Panc1 (cell line): ENCODE results near the gene FAM13A. TPM values are rescaled to one million over a fixed set of nuclear protein-coding genes. Genes with fewer than 3 reads are reported as not detected.

Experiments used
- ATAC-seq: fragments of 200-7000 bp; cut with Tn5 transposase; 2 replicates; pipeline ENCODE4 v1.9.1; 2020; ENCODE audit warnings: mild to moderate bottlenecking, moderate library complexity
- BruUV-seq: library from RNA; stranded (reverse); fragments of 400-500 nt; replicated peaks from 2 replicates; lab custom pipeline; 2021; lab: Mats Ljungman, UMichigan
- CTCF ChIA-PET: fragments of 300-600 bp; sonication (Branson Sonifier 250); formaldehyde crosslinking; loops from one replicate; lab custom pipeline; 2022; ENCODE audit warnings: antibody characterized with exemption; lab: Charles Lee
- POLR2A ChIA-PET: fragments of 300-600 bp; sonication (Branson Sonifier 250); formaldehyde crosslinking; loops from one replicate; lab custom pipeline; 2022; ENCODE audit warnings: antibody characterized with exemption; lab: Charles Lee
- DNase-seq: peaks from one replicate; pipeline ENCODE4 v3.0.0-alpha.2; 2010; ENCODE audit warnings: low read depth, low spot score
- H3K27ac ChIP-seq: 2 replicates; pipeline ENCODE4 v1.5.1; 2011; ENCODE audit warnings: mild to moderate bottlenecking, low read length, inconsistent platforms
- H3K27me3 ChIP-seq: fragments of 200-500 bp; sonication (Bioruptor generic); 2 replicates; pipeline ENCODE4 v1.6.0; 2014; ENCODE audit warnings: low read length, inconsistent platforms; ENCODE audit not compliant: control insufficient read depth, insufficient read depth
- H3K36me3 ChIP-seq: fragments of 200-500 bp; sonication (Bioruptor generic); 2 replicates; pipeline ENCODE4 v1.5.1; 2014; ENCODE audit warnings: inconsistent platforms, mild to moderate bottlenecking, low read length, moderate library complexity; ENCODE audit not compliant: control insufficient read depth, insufficient read depth
- H3K4me1 ChIP-seq: 2 replicates; pipeline ENCODE4 v1.5.1; 2011; ENCODE audit warnings: inconsistent platforms, mild to moderate bottlenecking, low read length, moderate library complexity; ENCODE audit not compliant: control insufficient read depth, insufficient read depth
- H3K4me3 ChIP-seq, 2 experiments: 2 replicates each; pipeline ENCODE4 v1.5.1; 2011 to 2012; ENCODE audit warnings: low read depth in 2 of 2, low read length in 2 of 2, mild to moderate bottlenecking in 2 of 2, inconsistent platforms in 1 of 2, moderate library complexity in 1 of 2
- H3K9me3 ChIP-seq: fragments of 200-500 bp; sonication (Bioruptor generic); 2 replicates; pipeline ENCODE4 v1.5.1; 2014; ENCODE audit warnings: low read depth, mild to moderate bottlenecking, inconsistent platforms, low read length, moderate library complexity; ENCODE audit not compliant: control insufficient read depth, insufficient read depth
- CTCF ChIP-seq: fragments of 450-650 bp; IDR thresholded peaks from 2 replicates; pipeline ENCODE4 v1.5.1; 2017; ENCODE audit warnings: mild to moderate bottlenecking
- POLR2AphosphoS5 ChIP-seq: IDR thresholded peaks from 2 replicates; pipeline ENCODE4 v1.6.1; 2012; ENCODE audit warnings: mild to moderate bottlenecking, low read depth, low read length, moderate library complexity
- SIN3A ChIP-seq: IDR thresholded peaks from 2 replicates; pipeline ENCODE4 v1.6.1; 2012; ENCODE audit warnings: low read depth, mild to moderate bottlenecking, low read length, moderate library complexity, borderline replicate concordance; ENCODE audit not compliant: insufficient read depth
- TCF7L2 ChIP-seq: IDR thresholded peaks from 2 replicates; pipeline ENCODE4 v1.6.1; 2011; ENCODE audit warnings: mild to moderate bottlenecking, low read depth, low read length, inconsistent platforms
- in situ Hi-C: cut with HindIII; loops from 2 replicates; pipeline ENCODE4 v1.10.0; 2016; ENCODE audit warnings: low sequenced_read_pairs, low pct_unique_long_range_greater_than_20kb
- intact Hi-C: fragments of 100-400 bp; cut with micrococcal nuclease; formaldehyde crosslinking; loops from one replicate; pipeline ENCODE4 v1.10.0; 2022; ENCODE audit not compliant: unreplicated experiment
- total RNA-seq: library from RNA; stranded (reverse); gene quantifications from one replicate; pipeline ENCODE4 v1.2.1, GENCODE V29; 2021; ENCODE audit not compliant: unreplicated experiment
- TF ChIP-seq, protein P1 (sequence below), 2 experiments: IDR thresholded peaks; 2 replicates each; pipeline ENCODE4 v1.6.1; 2011 to 2012; ENCODE audit warnings: low read depth in 2 of 2, control low read depth in 1 of 2, low read length in 1 of 2, mild to moderate bottlenecking in 1 of 2, moderate library complexity in 1 of 2; ENCODE audit not compliant: insufficient read depth in 1 of 2

Gene FAM13A
- total RNA-seq, 1 experiment from 2014 or later: 5.8 TPM

GRCh38 chr4:88757067-88757466 is 299.9 kb downstream of the FAM13A start:
- ChIA-PET POLR2A (no interaction called here), CTCF (no interaction called here)
- Histone ChIP-seq H3K36me3 (no peaks in the 10 kb centered on the region), H3K4me1 (no peaks in the 10 kb centered on the region), H3K27ac (no peak overlapping the region), H3K9me3 (no peaks in the 10 kb centered on the region), H3K4me3 (no peak overlapping the region), H3K27me3 (no peaks in the 10 kb centered on the region)
- DNase-seq: no peak
- in situ Hi-C loops: no loop called here
- ATAC-seq: no peak
- no peak for TF ChIP-seq SIN3A
- TF ChIP-seq, protein P1, sequence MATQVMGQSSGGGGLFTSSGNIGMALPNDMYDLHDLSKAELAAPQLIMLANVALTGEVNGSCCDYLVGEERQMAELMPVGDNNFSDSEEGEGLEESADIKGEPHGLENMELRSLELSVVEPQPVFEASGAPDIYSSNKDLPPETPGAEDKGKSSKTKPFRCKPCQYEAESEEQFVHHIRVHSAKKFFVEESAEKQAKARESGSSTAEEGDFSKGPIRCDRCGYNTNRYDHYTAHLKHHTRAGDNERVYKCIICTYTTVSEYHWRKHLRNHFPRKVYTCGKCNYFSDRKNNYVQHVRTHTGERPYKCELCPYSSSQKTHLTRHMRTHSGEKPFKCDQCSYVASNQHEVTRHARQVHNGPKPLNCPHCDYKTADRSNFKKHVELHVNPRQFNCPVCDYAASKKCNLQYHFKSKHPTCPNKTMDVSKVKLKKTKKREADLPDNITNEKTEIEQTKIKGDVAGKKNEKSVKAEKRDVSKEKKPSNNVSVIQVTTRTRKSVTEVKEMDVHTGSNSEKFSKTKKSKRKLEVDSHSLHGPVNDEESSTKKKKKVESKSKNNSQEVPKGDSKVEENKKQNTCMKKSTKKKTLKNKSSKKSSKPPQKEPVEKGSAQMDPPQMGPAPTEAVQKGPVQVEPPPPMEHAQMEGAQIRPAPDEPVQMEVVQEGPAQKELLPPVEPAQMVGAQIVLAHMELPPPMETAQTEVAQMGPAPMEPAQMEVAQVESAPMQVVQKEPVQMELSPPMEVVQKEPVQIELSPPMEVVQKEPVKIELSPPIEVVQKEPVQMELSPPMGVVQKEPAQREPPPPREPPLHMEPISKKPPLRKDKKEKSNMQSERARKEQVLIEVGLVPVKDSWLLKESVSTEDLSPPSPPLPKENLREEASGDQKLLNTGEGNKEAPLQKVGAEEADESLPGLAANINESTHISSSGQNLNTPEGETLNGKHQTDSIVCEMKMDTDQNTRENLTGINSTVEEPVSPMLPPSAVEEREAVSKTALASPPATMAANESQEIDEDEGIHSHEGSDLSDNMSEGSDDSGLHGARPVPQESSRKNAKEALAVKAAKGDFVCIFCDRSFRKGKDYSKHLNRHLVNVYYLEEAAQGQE (IDR thresholded peaks at IDR 0.05; ENCODE audit: insufficient read depth in 1 of 2, low read depth in 2 of 2, low read length in 1 of 2): no peak
- TF ChIP-seq TCF7L2: no peak
- no peak for TF ChIP-seq CTCF
- no peak for TF ChIP-seq POLR2AphosphoS5
- no TSS peak for BruUV-seq
- intact Hi-C loops: no loop called here

DNA sequence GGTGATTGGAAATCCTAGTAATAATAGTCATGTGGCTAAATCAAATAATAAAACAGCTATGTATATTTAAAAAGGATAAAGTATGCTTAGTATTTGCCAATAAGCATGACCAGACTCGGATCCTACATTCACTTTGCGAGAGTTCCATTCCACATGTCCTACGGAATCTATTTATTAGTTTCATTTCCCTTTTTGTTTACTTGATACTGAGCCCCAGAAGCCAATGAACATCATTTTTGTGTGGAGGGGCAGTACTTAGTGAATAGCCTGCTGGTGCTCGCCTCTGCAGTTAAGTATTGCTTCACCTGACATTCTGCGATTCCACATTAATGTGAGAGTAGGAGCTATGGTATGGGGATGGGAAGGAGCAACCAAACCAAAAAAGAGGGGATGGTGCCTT is 300.8 kb downstream of the FAM13A start:
- no peaks in the 10 kb centered on the region for H3K4me1 ChIP-seq
- POLR2A ChIA-PET: no interaction called here
- H3K27me3 ChIP-seq: no peaks in the 10 kb centered on the region
- DNase-seq: no peak
- in situ Hi-C loops (no loop called here), intact Hi-C loops (no loop called here)
- H3K27ac ChIP-seq: no peak overlapping the region
- CTCF ChIA-PET: no interaction called here
- no peak for TF ChIP-seq CTCF
- TF ChIP-seq, protein P1 (IDR thresholded peaks at IDR 0.05; ENCODE audit: insufficient read depth in 1 of 2, low read depth in 2 of 2, low read length in 1 of 2): no peak
- ATAC-seq: no peak
- no peaks in the 10 kb centered on the region for H3K36me3 ChIP-seq
- H3K4me3 ChIP-seq: no peak overlapping the region
- BruUV-seq: no TSS peak
- no peaks in the 10 kb centered on the region for H3K9me3 ChIP-seq
